Peyer's patch (tissue), 4 donors: ENCODE measurements around the gene C10orf67. TPM values are rescaled to one million over a fixed set of nuclear protein-coding genes. Genes with fewer than 3 reads are reported as not detected.

Experiments used
- DNase-seq, 3 donors: peaks; one replicate each; pipeline ENCODE4 v3.0.0-alpha.2; 2017 to 2019
- H3K27ac ChIP-seq, 4 donors: fragments of 200-600 bp; sonication (generic); one replicate each; pipeline ENCODE4 v1.5.1; 2016 to 2019
- H3K27me3 ChIP-seq, 2 donors: fragments of 200-600 bp; sonication (generic); one replicate each; pipeline ENCODE4 v1.5.1; 2019
- H3K36me3 ChIP-seq, 3 donors: fragments of 200-600 bp; sonication (generic); one replicate each; pipeline ENCODE4 v1.5.1; 2016 to 2019
- H3K4me1 ChIP-seq, 4 donors: fragments of 200-600 bp; sonication (generic); one replicate each; pipeline ENCODE4 v1.5.1; 2016 to 2019
- H3K4me3 ChIP-seq, 4 donors: fragments of 200-600 bp; sonication (generic); 1 replicate in 3 of 4; 2 replicates in 1 of 4; pipeline ENCODE4 v1.5.1; 2016 to 2019; ENCODE audit warnings: mild to moderate bottlenecking in 1 of 4
- H3K9me3 ChIP-seq, 4 donors: fragments of 200-600 bp; sonication (generic); one replicate each; pipeline ENCODE4 v1.5.1; 2016 to 2019; ENCODE audit warnings: mild to moderate bottlenecking in 1 of 4
- POLR2A ChIP-seq, 2 donors: fragments of 450-650 bp; IDR thresholded peaks; one replicate each; pipeline ENCODE4 v1.5.1; 2017; ENCODE audit warnings: antibody characterized with exemption in 2 of 2, mild to moderate bottlenecking in 2 of 2, moderate library complexity in 2 of 2
- total RNA-seq, 4 donors: library from RNA; depleted of rRNA; stranded (reverse); fragments of >200 nt; gene quantifications; one replicate each; pipeline ENCODE4 v1.1.0, GENCODE V29; 2016
- TF ChIP-seq, protein P1 (sequence below), 6 experiments: fragments of 450-650 bp in 4 of 6; fragments of 200-600 bp in 2 of 6; sonication (generic) in 1 of 6; IDR thresholded peaks; one replicate each; pipeline ENCODE4 v1.5.1; 2017 to 2019; ENCODE audit warnings: antibody characterized with exemption in 6 of 6, mild to moderate bottlenecking in 3 of 6, moderate library complexity in 1 of 6

Gene C10orf67
- total RNA-seq, 4 donors from 2014 or later, result 1.2 TPM; not detected in 3

DNA sequence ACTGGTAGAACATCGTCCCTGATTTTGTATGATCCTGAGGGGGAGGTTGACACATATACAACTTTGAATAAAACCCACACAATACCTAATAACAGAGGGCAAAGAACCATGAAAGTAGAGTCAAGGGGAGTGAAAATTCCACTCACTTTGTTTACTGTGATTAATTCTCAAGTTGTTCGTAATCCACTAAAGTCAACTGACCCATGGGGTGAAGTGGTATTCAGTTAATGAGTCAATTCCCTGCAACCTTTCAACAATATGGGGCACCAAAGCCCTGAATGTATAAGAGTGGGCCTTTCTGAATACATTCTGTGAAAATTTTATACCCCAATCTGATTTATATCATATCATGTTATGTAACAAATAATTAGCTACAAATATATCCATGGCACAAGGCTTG lies 39.0 kb upstream of the C10orf67 start:
- H3K4me1 ChIP-seq, result no peaks in the 10 kb centered on the region
- no peak for TF ChIP-seq POLR2A (IDR thresholded peaks at IDR 0.05)
- TF ChIP-seq, protein P1, sequence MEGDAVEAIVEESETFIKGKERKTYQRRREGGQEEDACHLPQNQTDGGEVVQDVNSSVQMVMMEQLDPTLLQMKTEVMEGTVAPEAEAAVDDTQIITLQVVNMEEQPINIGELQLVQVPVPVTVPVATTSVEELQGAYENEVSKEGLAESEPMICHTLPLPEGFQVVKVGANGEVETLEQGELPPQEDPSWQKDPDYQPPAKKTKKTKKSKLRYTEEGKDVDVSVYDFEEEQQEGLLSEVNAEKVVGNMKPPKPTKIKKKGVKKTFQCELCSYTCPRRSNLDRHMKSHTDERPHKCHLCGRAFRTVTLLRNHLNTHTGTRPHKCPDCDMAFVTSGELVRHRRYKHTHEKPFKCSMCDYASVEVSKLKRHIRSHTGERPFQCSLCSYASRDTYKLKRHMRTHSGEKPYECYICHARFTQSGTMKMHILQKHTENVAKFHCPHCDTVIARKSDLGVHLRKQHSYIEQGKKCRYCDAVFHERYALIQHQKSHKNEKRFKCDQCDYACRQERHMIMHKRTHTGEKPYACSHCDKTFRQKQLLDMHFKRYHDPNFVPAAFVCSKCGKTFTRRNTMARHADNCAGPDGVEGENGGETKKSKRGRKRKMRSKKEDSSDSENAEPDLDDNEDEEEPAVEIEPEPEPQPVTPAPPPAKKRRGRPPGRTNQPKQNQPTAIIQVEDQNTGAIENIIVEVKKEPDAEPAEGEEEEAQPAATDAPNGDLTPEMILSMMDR (IDR thresholded peaks at IDR 0.05), result no peak
- no peaks in the 10 kb centered on the region for H3K36me3 ChIP-seq
- no peak overlapping the region for H3K4me3 ChIP-seq
- no peaks in the 10 kb centered on the region for H3K9me3 ChIP-seq
- no peaks in the 10 kb centered on the region for H3K27me3 ChIP-seq
- DNase-seq, result no peak
- H3K27ac ChIP-seq, result no peak overlapping the region

DNA sequence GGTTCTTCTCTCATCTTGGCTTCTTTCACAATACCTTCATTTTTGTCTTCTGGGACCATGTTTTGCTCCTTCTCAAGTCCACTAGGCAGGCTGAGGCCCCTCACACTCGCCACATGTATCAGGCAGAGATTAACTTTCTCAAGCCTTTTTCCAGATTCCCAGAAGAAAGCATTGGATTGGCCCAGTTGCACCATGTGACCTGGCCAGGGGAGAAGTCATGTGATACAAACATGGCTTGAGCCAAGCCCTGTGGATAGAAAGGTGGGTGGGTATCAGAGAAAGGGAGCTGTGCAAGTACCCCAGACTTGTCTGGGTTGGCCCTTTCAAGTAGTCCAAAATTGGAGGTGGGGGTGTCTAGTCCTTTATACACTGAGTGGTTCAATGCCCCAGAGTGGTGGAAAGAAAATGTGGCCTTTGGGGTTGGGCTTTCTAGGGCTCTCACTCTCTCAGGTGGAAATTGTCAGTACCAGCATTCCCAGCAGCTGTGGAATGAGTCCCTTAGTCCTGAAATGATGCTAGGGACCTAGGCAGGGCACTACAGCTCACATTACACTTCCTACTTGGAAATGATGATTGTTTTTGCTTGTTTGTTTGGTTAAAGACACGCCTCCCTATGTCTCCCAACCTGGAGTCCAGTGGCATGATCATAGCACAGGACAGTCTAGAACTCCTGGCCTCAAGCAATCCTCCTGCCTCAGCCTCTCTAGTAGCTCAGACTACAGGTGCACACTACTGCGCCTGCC lies 36.9 kb upstream of the C10orf67 start:
- no peak for DNase-seq
- no peaks in the 10 kb centered on the region for H3K36me3 ChIP-seq

DNA sequence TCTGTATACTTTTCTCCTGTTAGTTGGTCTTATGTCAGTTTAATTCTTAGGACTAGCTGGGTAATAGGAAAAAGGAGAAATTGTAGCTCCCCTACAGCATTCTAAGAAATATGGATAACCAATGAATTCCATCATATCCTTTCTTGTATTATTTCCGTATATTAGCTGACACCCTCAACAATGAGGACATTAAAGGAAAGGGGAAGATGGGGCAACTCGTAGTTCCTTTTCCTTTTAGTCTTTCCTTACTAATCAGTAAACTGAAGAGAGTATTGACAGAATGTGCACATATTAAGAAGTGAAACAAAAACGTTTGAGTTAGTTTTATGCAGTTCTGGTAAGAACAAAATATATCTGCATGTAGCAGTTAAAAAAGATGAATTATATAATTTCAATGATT lies 35.1 kb upstream of the C10orf67 start:
- no peaks in the 10 kb centered on the region for H3K4me1 ChIP-seq
- H3K4me3 ChIP-seq, result no peak overlapping the region
- no peak for TF ChIP-seq POLR2A (IDR thresholded peaks at IDR 0.05)
- TF ChIP-seq, protein P1 (IDR thresholded peaks at IDR 0.05), result no peak

More for the DNA sequence above, 36.9 kb upstream of the C10orf67 start:
- no peaks in the 10 kb centered on the region for H3K27me3 ChIP-seq
- H3K4me1 ChIP-seq, result no peaks in the 10 kb centered on the region
- no peak overlapping the region for H3K4me3 ChIP-seq
- H3K9me3 ChIP-seq, result no peaks in the 10 kb centered on the region
- TF ChIP-seq, protein P1 (IDR thresholded peaks at IDR 0.05), result no peak
- no peak for TF ChIP-seq POLR2A (IDR thresholded peaks at IDR 0.05)
- H3K27ac ChIP-seq, result no peak overlapping the region

DNA sequence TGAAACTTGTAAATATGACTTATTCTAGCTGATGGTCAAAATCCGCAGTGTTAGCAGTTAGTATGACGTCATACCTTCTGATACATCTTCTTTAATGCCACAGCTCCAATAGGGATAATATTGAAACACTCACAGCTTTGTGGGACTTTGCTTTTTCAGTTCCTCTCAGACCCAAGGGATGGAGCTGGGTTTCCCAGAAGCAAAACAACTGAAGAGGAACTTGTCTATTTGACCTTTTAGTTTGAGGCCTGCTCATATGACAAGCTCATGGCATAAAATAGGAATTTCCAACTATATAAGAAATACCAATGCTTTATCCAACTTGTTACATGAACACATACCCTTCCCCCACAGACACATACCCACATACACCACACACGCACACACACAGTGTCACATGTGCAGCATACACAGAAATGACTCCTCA lies 31.6 kb upstream of the C10orf67 start:
- Histone ChIP-seq H3K4me3 (no peak overlapping the region), H3K36me3 (no peaks in the 10 kb centered on the region), H3K9me3 (no peaks in the 10 kb centered on the region), H3K4me1 (no peaks in the 10 kb centered on the region), H3K27ac (no peak overlapping the region), H3K27me3 (no peaks in the 10 kb centered on the region)
- no peak for DNase-seq
- TF ChIP-seq POLR2A (IDR thresholded peaks at IDR 0.05), result no peak
- TF ChIP-seq, protein P1 (IDR thresholded peaks at IDR 0.05), result no peak

More for the DNA sequence above, 35.1 kb upstream of the C10orf67 start:
- no peak overlapping the region for H3K27ac ChIP-seq
- no peaks in the 10 kb centered on the region for H3K27me3 ChIP-seq
- no peaks in the 10 kb centered on the region for H3K9me3 ChIP-seq
- DNase-seq, result no peak
- H3K36me3 ChIP-seq, result no peaks in the 10 kb centered on the region

DNA sequence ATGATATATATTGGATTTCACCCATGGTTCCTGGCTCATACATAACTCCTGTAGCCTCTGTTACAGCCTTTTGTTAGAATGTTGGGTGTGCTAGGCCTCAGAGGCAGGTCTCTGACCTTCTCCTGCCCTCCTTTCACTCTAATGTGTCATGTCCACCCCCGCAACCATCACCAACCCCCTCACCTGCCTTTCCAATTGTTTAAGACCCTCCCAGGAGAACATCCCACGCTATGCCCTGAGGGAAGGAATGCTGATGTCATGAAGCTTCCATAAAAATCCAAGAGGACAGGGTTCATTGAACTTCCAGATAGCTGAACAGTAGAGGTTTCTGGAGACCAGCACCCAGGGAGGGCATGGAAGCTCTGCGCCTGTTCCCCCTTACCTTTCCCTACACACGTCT lies 30.8 kb upstream of the C10orf67 start:
- no peaks in the 10 kb centered on the region for H3K9me3 ChIP-seq
- no peaks in the 10 kb centered on the region for H3K36me3 ChIP-seq
- H3K4me3 ChIP-seq, result no peak overlapping the region
- no peak overlapping the region for H3K27ac ChIP-seq
- TF ChIP-seq POLR2A (IDR thresholded peaks at IDR 0.05), result no peak
- TF ChIP-seq, protein P1 (IDR thresholded peaks at IDR 0.05), result no peak
- no peaks in the 10 kb centered on the region for H3K4me1 ChIP-seq
- DNase-seq, result no peak
- no peaks in the 10 kb centered on the region for H3K27me3 ChIP-seq
